HCT116 (cell line): ENCODE measurements around the gene CD69. TPM values are rescaled to one million over a fixed set of nuclear protein-coding genes. Genes with fewer than 3 reads are reported as not detected.

Experiments
- ATAC-seq: fragments of 200-7000 bp; cut with Tn5 transposase; 2 replicates; pipeline ENCODE4 v1.9.1; 2020; ENCODE audit warnings: mild to moderate bottlenecking, moderate library complexity
- BruUV-seq: library from RNA; stranded (reverse); fragments of 400-500 nt; replicated peaks from 2 replicates; lab custom pipeline; 2021; lab: Mats Ljungman, UMichigan
- CTCF ChIA-PET: fragments of 300-600 bp; sonication (Branson Sonifier 250); formaldehyde crosslinking; loops from one replicate; lab custom pipeline; 2021; ENCODE audit warnings: antibody characterized with exemption; lab: Charles Lee
- POLR2A ChIA-PET: fragments of 300-600, 350-600 bp; sonication (Branson Sonifier 250); formaldehyde crosslinking; loops from one replicate; lab custom pipeline; 2021; ENCODE audit warnings: antibody characterized with exemption; lab: Charles Lee
- RAD21 ChIA-PET, 2 experiments: fragments of 300-600 bp; sonication (Branson Sonifier 250); formaldehyde crosslinking; loops; one replicate each; lab custom pipeline; 2023; ENCODE audit warnings: low total read pairs in 2 of 2; ENCODE audit not compliant: uncharacterized antibody in 2 of 2, unreplicated experiment in 2 of 2, low non-redundant PET in 1 of 2; lab: Charles Lee
- DNase-seq: peaks from one replicate; pipeline ENCODE4 v3.0.0-alpha.2; 2010; ENCODE audit warnings: low read depth, low spot score
- H2AFZ ChIP-seq: fragments of 200-600 bp; shearing (Covaris generic), sonication (generic); 2 replicates; pipeline ENCODE4 v1.6.1; 2017; ENCODE audit warnings: low read depth, mixed run types, mixed read lengths, antibody characterized with exemption, low read length; ENCODE audit not compliant: poor library complexity, severe bottlenecking
- H3K27ac ChIP-seq: 2 replicates; pipeline ENCODE4 v1.5.1; 2012; ENCODE audit warnings: low read depth, low read length
- H3K27me3 ChIP-seq: fragments of 200-600 bp; sonication (generic); 2 replicates; pipeline ENCODE4 v1.6.1; 2016; ENCODE audit warnings: mixed run types, low read length, mixed read lengths; ENCODE audit not compliant: insufficient read depth
- H3K36me3 ChIP-seq, 2 experiments: fragments of 200-500 bp in 1 of 2; fragments of 200-600 bp in 1 of 2; sonication (Bioruptor generic) in 1 of 2; sonication (generic) in 1 of 2; 2 replicates each; pipeline versions ENCODE4 v1.5.1 to v1.6.1; 2014 to 2016; ENCODE audit warnings: low read length in 2 of 2, inconsistent platforms in 1 of 2, mixed read lengths in 1 of 2, mixed run types in 1 of 2; ENCODE audit not compliant: insufficient read depth in 2 of 2, control insufficient read depth in 1 of 2
- H3K4me1 ChIP-seq, 2 experiments: fragments of 200-600 bp in 1 of 2; sonication (generic) in 1 of 2; 2 replicates each; pipeline versions ENCODE4 v1.5.1 to v1.6.1; 2012 to 2017; ENCODE audit warnings: low read length in 2 of 2, inconsistent platforms in 1 of 2, mild to moderate bottlenecking in 1 of 2, mixed read lengths in 1 of 2, mixed run types in 1 of 2, moderate library complexity in 1 of 2; ENCODE audit not compliant: insufficient read depth in 2 of 2, control insufficient read depth in 1 of 2
- H3K4me2 ChIP-seq: fragments of 200-600 bp; sonication (generic); 2 replicates; pipeline ENCODE4 v1.6.1; 2017; ENCODE audit warnings: mixed run types, low read length, mixed read lengths
- H3K4me3 ChIP-seq, 2 experiments: fragments of 200-600 bp in 1 of 2; sonication (generic) in 1 of 2; replicated peaks in 1 of 2; 2 replicates each; pipeline ENCODE4 v1.5.1; 2011 to 2016; ENCODE audit warnings: low read length in 2 of 2, control low read depth in 1 of 2, low read depth in 1 of 2, mild to moderate bottlenecking in 1 of 2, mixed read lengths in 1 of 2, mixed run types in 1 of 2
- H3K79me2 ChIP-seq: fragments of 200-600 bp; sonication (generic); 2 replicates; pipeline ENCODE4 v1.6.1; 2017; ENCODE audit warnings: mild to moderate bottlenecking, mixed run types, low read length, moderate library complexity, mixed read lengths; ENCODE audit not compliant: insufficient read depth
- H3K9ac ChIP-seq: fragments of 200-600 bp; sonication (generic); 2 replicates; pipeline ENCODE4 v1.6.1; 2016; ENCODE audit warnings: low read length, mixed read lengths
- H3K9me2 ChIP-seq: fragments of 200-600 bp; sonication (generic), shearing (Covaris generic); 2 replicates; pipeline ENCODE4 v1.6.1; 2017; ENCODE audit warnings: mixed run types, mild to moderate bottlenecking, moderate library complexity; ENCODE audit not compliant: insufficient read depth
- H3K9me3 ChIP-seq, 2 experiments: fragments of 200-500 bp in 1 of 2; fragments of 200-600 bp in 1 of 2; sonication (Bioruptor generic) in 1 of 2; sonication (generic) in 1 of 2; 2 replicates each; pipeline ENCODE4 v1.6.1; 2014 to 2017; ENCODE audit warnings: low read length in 2 of 2, mixed read lengths in 2 of 2, inconsistent platforms in 1 of 2, low read depth in 1 of 2, mild to moderate bottlenecking in 1 of 2, mixed run types in 1 of 2, moderate library complexity in 1 of 2; ENCODE audit not compliant: control insufficient read depth in 1 of 2, insufficient read depth in 1 of 2
- H4K20me1 ChIP-seq: fragments of 200-600 bp; sonication (generic), shearing (Covaris generic); 2 replicates; pipeline ENCODE4 v1.6.1; 2017; ENCODE audit warnings: mixed run types, mild to moderate bottlenecking, moderate library complexity; ENCODE audit not compliant: insufficient read depth
- ATF3 ChIP-seq: IDR thresholded peaks from 2 replicates; pipeline ENCODE4 v1.6.1; 2012
- CBX3 ChIP-seq: IDR thresholded peaks from 2 replicates; pipeline ENCODE4 v1.6.1; 2012; ENCODE audit warnings: low read depth
- CEBPB ChIP-seq: IDR thresholded peaks from 2 replicates; pipeline ENCODE4 v1.6.1; 2012; ENCODE audit warnings: low read depth
- EGR1 ChIP-seq: IDR thresholded peaks from 2 replicates; pipeline ENCODE4 v1.6.1; 2012; ENCODE audit warnings: low read depth
- EZH2phosphoT487 ChIP-seq: fragments of 200-600 bp; IDR thresholded peaks from 2 replicates; pipeline ENCODE4 v1.6.1; 2018; ENCODE audit warnings: antibody characterized with exemption, borderline replicate concordance
- FOSL1 ChIP-seq: IDR thresholded peaks from 2 replicates; pipeline ENCODE4 v1.6.1; 2012; ENCODE audit warnings: low read depth
- JUND ChIP-seq: IDR thresholded peaks from 2 replicates; pipeline ENCODE4 v1.6.1; 2012
- MAX ChIP-seq: IDR thresholded peaks from 2 replicates; pipeline ENCODE4 v1.6.1; 2012
- RAD21 ChIP-seq: IDR thresholded peaks from 2 replicates; pipeline ENCODE4 v1.6.1; 2012; ENCODE audit warnings: low read depth, mild to moderate bottlenecking
- REST ChIP-seq: IDR thresholded peaks from 2 replicates; pipeline ENCODE4 v1.6.1; 2012; ENCODE audit warnings: low read depth
- SIN3A ChIP-seq: IDR thresholded peaks from 2 replicates; pipeline ENCODE4 v1.6.1; 2012; ENCODE audit warnings: low read depth
- SP1 ChIP-seq: IDR thresholded peaks from 2 replicates; pipeline ENCODE4 v1.6.1; 2012; ENCODE audit warnings: low read depth
- SRF ChIP-seq: IDR thresholded peaks from 2 replicates; pipeline ENCODE4 v1.6.1; 2012; ENCODE audit warnings: low read depth
- TCF7L2 ChIP-seq: IDR thresholded peaks from 2 replicates; pipeline ENCODE4 v1.7.0; 2011; ENCODE audit warnings: borderline replicate concordance, inconsistent platforms; ENCODE audit not compliant: insufficient read depth, insufficient read length; ENCODE audit errors: extremely low read depth
- intact Hi-C: fragments of 100-400 bp; cut with micrococcal nuclease; formaldehyde crosslinking; loops from 2 replicates; pipeline ENCODE4 v1.10.0; 2022
- total RNA-seq: library from RNA; stranded (reverse); gene quantifications from one replicate; pipeline ENCODE4 v1.2.1, GENCODE V29; 2021; ENCODE audit not compliant: unreplicated experiment

The CD69 gene
- total RNA-seq, 1 experiment from 2014 or later, result not detected

GRCh38 chr12:9784326-9784725 is 23.6 kb upstream of the CD69 start:
- Histone ChIP-seq H3K9me3 (no peaks in the 10 kb centered on the region), H3K4me1 (no peaks in the 10 kb centered on the region), H2AFZ (no peak overlapping the region), H3K4me3 (no peak overlapping the region), H3K79me2 (no peaks in the 10 kb centered on the region), H4K20me1 (0 out of 2 replicates have a peak, but pooled peaks cover 3% of the 10 kb centered on the region), H3K27ac (no peak overlapping the region), H3K36me3 (no peaks in the 10 kb centered on the region), H3K9me2 (no peaks in the 10 kb centered on the region), H3K27me3 (peaks cover 56% of the 10 kb centered on the region), H3K4me2 (no peak overlapping the region), H3K9ac (no peak overlapping the region)
- TF ChIP-seq ATF3 (no peak), FOSL1 (no peak), TCF7L2 (no peak), RAD21 (no peak), SP1 (no peak), CBX3 (no peak), SIN3A (no peak), REST (no peak), EZH2phosphoT487 (no peak), CEBPB (no peak), EGR1 (no peak), JUND (no peak), SRF (no peak), MAX (no peak)
- DNase-seq (no peak), ATAC-seq (no peak)
- POLR2A ChIA-PET, result no interaction called here
- CTCF ChIA-PET, result no interaction called here
- BruUV-seq, result no TSS peak
- RAD21 ChIA-PET, result no interaction called here
- intact Hi-C loops, result no loop called here
